Esophagus muscularis mucosa (tissue), 4 donors: Measurements from ENCODE around the gene POLD1. TPM values are rescaled to one million over a fixed set of nuclear protein-coding genes. Genes with fewer than 3 reads are reported as not detected.

Source experiments
- DNase-seq: peaks from one replicate; pipeline ENCODE4 v3.0.0-alpha.2; 2017; ENCODE audit errors: extremely low spot score
- H3K27ac ChIP-seq, 4 donors: fragments of 200-600 bp; sonication (generic); replicated peaks in 1 of 4; 1 replicate in 3 of 4; 2 replicates in 1 of 4; pipeline ENCODE4 v1.5.1; 2016 to 2019; ENCODE audit warnings: mild to moderate bottlenecking in 1 of 4
- H3K27me3 ChIP-seq, 4 donors: fragments of 200-600 bp; sonication (generic); one replicate each; pipeline versions ENCODE4 v1.5.1 to v1.6.0; 2016 to 2019
- H3K36me3 ChIP-seq, 4 donors: fragments of 200-600 bp; sonication (generic); one replicate each; pipeline ENCODE4 v1.5.1; 2016 to 2019
- H3K4me1 ChIP-seq, 4 donors: fragments of 200-600 bp; sonication (generic); one replicate each; pipeline ENCODE4 v1.5.1; 2016 to 2019
- H3K4me3 ChIP-seq, 4 donors: fragments of 200-600 bp; sonication (generic); 1 replicate in 2 of 4; 2 replicates in 2 of 4; pipeline ENCODE4 v1.5.1; 2016 to 2019; ENCODE audit warnings: mild to moderate bottlenecking in 4 of 4, moderate library complexity in 1 of 4
- H3K9me3 ChIP-seq, 4 donors: fragments of 200-600 bp; sonication (generic); 1 replicate in 3 of 4; 2 replicates in 1 of 4; pipeline ENCODE4 v1.5.1; 2016 to 2019
- EP300 ChIP-seq: sonication (generic); formaldehyde crosslinking; IDR thresholded peaks from one replicate; pipeline ENCODE4 v1.6.1; 2017; ENCODE audit warnings: antibody characterized with exemption
- POLR2A ChIP-seq: fragments of 450-650 bp; IDR thresholded peaks from one replicate; pipeline ENCODE4 v1.6.1; 2017; ENCODE audit warnings: antibody characterized with exemption, moderate library complexity, mild to moderate bottlenecking, low read depth
- POLR2AphosphoS5 ChIP-seq, 2 donors: sonication (generic); formaldehyde crosslinking; IDR thresholded peaks; one replicate each; pipeline ENCODE4 v1.6.1; 2017; ENCODE audit warnings: antibody characterized with exemption in 2 of 2
- WGBS: methylation state at CpG from one replicate; pipeline ENCODE4 v1.1.5; 2018; 5-methylcytosine and 5-hydroxymethylcytosine counted together
- intact Hi-C: fragments of 100-400 bp; cut with DNase I; formaldehyde crosslinking; loops from one replicate; pipeline ENCODE4 v1.15.1; 2023
- total RNA-seq, 4 donors: library from RNA; depleted of rRNA; stranded (reverse); fragments of >200 nt; gene quantifications; one replicate each; pipeline versions ENCODE4 v1.1.0 to v1.2.1, GENCODE V29; 2016
- TF ChIP-seq, protein P1 (sequence below), 3 experiments: fragments of 200-600 bp in 2 of 3; fragments of 450-650 bp in 1 of 3; sonication (generic) in 2 of 3; IDR thresholded peaks; one replicate each; pipeline ENCODE4 v1.5.1; 2017 to 2019; ENCODE audit warnings: antibody characterized with exemption in 3 of 3, mild to moderate bottlenecking in 2 of 3, moderate library complexity in 1 of 3

The POLD1 gene
- total RNA-seq, 4 donors from 2014 or later: 8.8 to 18.0 (median 11.6) TPM

DNA sequence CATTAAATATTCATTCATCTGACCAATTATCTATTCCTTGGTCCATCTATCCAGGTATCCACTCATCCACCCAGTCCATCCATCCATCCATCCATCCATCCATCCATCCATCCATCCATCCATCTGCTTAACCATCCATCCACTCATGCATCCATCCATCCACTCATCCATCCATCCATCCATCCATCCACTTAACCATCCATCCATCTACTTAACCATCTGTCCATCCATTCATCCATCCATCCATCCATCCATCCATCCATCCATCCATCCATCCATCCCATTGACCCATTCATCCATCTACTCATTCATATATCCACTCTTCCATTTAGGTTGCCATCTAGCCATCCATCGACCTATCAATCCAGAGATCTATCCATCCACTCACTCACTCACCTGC lies 59.9 kb downstream of the POLD1 start:
- no peak overlapping the region for H3K4me3 ChIP-seq
- no peak for TF ChIP-seq POLR2AphosphoS5 (IDR thresholded peaks at IDR 0.05)
- TF ChIP-seq EP300: no peak
- TF ChIP-seq POLR2A: no peak
- TF ChIP-seq, protein P1, sequence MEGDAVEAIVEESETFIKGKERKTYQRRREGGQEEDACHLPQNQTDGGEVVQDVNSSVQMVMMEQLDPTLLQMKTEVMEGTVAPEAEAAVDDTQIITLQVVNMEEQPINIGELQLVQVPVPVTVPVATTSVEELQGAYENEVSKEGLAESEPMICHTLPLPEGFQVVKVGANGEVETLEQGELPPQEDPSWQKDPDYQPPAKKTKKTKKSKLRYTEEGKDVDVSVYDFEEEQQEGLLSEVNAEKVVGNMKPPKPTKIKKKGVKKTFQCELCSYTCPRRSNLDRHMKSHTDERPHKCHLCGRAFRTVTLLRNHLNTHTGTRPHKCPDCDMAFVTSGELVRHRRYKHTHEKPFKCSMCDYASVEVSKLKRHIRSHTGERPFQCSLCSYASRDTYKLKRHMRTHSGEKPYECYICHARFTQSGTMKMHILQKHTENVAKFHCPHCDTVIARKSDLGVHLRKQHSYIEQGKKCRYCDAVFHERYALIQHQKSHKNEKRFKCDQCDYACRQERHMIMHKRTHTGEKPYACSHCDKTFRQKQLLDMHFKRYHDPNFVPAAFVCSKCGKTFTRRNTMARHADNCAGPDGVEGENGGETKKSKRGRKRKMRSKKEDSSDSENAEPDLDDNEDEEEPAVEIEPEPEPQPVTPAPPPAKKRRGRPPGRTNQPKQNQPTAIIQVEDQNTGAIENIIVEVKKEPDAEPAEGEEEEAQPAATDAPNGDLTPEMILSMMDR (IDR thresholded peaks at IDR 0.05): no peak

DNA sequence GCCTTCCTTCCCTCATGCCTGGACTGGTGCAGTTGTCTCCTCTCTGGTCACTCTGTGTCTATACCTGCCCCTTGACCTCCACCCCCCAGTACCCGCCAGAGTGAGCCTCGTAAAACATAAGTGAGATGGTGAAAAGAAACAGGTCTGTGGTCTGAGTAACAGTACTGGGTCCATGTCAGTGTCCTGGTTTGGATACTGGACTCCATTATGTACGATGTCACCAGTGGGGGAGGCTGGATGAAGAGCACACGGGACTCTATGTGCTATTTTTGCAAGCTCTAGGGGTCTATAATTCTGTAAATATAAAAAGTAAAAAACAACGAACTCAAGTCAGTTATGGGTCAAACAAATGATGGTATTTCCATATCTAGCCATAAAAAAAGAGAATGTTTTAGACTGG lies 62.9 kb downstream of the POLD1 start:
- intact Hi-C loops: no loop called here
- WGBS: 83% methylated on average over 5 of the region's 5 CpGs
- no peak overlapping the region for H3K4me3 ChIP-seq
- TF ChIP-seq POLR2AphosphoS5 (IDR thresholded peaks at IDR 0.05): no peak
- TF ChIP-seq POLR2A: no peak
- TF ChIP-seq, protein P1 (IDR thresholded peaks at IDR 0.05): no peak
- no peak for TF ChIP-seq EP300
- no peaks in the 10 kb centered on the region for H3K36me3 ChIP-seq
- H3K9me3 ChIP-seq: peaks cover 0 to 4% (median 0%) of the 10 kb centered on the region in 4 donors
- no peaks in the 10 kb centered on the region for H3K4me1 ChIP-seq
- no peak overlapping the region for H3K27ac ChIP-seq
- H3K27me3 ChIP-seq: peaks cover 0 to 30% (median 4%) of the 10 kb centered on the region in 4 donors
- no peak for DNase-seq

More for the DNA sequence above, 59.9 kb downstream of the POLD1 start:
- Histone ChIP-seq H3K27me3 (peaks cover 0 to 14% (median 0%) of the 10 kb centered on the region in 4 donors), H3K9me3 (peaks cover 0 to 4% (median 0%) of the 10 kb centered on the region in 4 donors), H3K27ac (no peak overlapping the region), H3K36me3 (no peaks in the 10 kb centered on the region), H3K4me1 (no peaks in the 10 kb centered on the region)
- intact Hi-C loops: no loop called here
- WGBS: 63% methylated on average over 1 of the region's 1 CpG
- DNase-seq: no peak

DNA sequence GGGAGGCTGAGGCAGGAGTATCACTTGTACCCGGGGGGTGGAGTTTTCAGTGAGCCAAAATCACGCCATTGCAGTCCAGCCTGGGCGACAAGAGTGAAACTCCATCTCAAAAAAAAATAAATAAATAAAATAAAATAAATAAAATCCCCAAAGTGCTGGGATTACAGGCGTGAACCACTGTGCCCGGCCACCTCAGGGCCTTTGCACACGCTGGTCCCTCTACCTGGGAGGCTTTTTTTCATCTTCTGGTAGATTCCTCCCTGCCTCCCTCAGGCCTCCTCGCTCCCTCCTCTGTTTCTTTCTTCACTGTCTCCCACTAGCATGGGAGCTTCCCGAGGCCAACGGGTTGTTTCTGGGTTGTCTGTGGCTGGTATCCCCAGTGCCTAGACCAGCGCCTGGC lies 63.6 kb downstream of the POLD1 start:
- H3K4me3 ChIP-seq: no peak overlapping the region
- H3K27me3 ChIP-seq: peaks cover 0 to 30% (median 4%) of the 10 kb centered on the region in 4 donors
- DNase-seq: no peak
- no peak overlapping the region for H3K27ac ChIP-seq
- 91% methylated on average over 10 of the region's 10 CpGs for WGBS
- peaks cover 0 to 4% (median 0%) of the 10 kb centered on the region in 4 donors for H3K9me3 ChIP-seq
- TF ChIP-seq EP300 (no peak), POLR2AphosphoS5 (IDR thresholded peaks at IDR 0.05) (no peak), POLR2A (no peak)
- TF ChIP-seq, protein P1 (IDR thresholded peaks at IDR 0.05): no peak
- intact Hi-C loops: no loop called here
- H3K4me1 ChIP-seq: no peaks in the 10 kb centered on the region
- H3K36me3 ChIP-seq: no peaks in the 10 kb centered on the region

GRCh38 chr19:50449236-50449899 lies 65.2 kb downstream of the POLD1 start:
- Histone ChIP-seq H3K4me3 (no peak overlapping the region), H3K27me3 (peaks cover 0 to 30% (median 4%) of the 10 kb centered on the region in 4 donors), H3K9me3 (peaks cover 0 to 4% (median 0%) of the 10 kb centered on the region in 4 donors), H3K36me3 (no peaks in the 10 kb centered on the region), H3K4me1 (no peaks in the 10 kb centered on the region), H3K27ac (no peak overlapping the region)
- DNase-seq: no peak
- intact Hi-C loops: no loop called here
- TF ChIP-seq EP300 (no peak), POLR2AphosphoS5 (IDR thresholded peaks at IDR 0.05) (no peak), POLR2A (no peak)
- TF ChIP-seq, protein P1 (IDR thresholded peaks at IDR 0.05): no peak
- WGBS: 83% methylated on average over 10 of the region's 14 CpGs
